ENCODE results near the gene PRLR. TPM values are rescaled to one million over a fixed set of nuclear protein-coding genes. Genes with fewer than 3 reads are reported as not detected.

PRLR gene
- total and polyA plus RNA-seq, 2 of the 13 experiments (the other 11 are each of a cell fraction or from before 2014, with no cell fraction given), result 12.2 to 13.3 TPM

DNA sequence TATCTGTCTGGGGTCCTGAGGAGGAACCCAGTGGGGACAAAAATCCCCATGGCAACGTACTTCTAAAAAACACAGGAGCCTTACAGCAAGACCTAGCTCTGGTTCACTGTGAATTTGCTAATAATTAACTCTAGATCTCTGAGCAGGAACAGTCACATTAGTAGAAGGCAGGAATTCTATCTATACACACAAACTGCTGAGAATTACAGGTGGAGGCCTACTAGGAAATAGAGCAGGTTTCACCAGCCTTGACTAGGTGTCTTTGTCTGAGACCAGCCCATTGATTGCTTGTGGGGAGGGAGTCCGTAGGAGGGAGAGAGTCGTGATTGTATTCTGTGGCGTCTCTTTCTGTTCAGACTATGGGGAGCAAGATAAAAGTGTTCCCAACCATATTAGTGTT is 44.8 kb downstream of the PRLR start (continued):
- no peak for TF ChIP-seq PLSCR1 (CRISPR knock-in tag; IDR thresholded peaks at IDR 0.05; ENCODE audit: borderline replicate concordance)
- TF ChIP-seq ZZZ3 (CRISPR knock-in tag; IDR thresholded peaks at IDR 0.05; ENCODE audit: borderline replicate concordance), result no peak
- TF ChIP-seq, protein P1, sequence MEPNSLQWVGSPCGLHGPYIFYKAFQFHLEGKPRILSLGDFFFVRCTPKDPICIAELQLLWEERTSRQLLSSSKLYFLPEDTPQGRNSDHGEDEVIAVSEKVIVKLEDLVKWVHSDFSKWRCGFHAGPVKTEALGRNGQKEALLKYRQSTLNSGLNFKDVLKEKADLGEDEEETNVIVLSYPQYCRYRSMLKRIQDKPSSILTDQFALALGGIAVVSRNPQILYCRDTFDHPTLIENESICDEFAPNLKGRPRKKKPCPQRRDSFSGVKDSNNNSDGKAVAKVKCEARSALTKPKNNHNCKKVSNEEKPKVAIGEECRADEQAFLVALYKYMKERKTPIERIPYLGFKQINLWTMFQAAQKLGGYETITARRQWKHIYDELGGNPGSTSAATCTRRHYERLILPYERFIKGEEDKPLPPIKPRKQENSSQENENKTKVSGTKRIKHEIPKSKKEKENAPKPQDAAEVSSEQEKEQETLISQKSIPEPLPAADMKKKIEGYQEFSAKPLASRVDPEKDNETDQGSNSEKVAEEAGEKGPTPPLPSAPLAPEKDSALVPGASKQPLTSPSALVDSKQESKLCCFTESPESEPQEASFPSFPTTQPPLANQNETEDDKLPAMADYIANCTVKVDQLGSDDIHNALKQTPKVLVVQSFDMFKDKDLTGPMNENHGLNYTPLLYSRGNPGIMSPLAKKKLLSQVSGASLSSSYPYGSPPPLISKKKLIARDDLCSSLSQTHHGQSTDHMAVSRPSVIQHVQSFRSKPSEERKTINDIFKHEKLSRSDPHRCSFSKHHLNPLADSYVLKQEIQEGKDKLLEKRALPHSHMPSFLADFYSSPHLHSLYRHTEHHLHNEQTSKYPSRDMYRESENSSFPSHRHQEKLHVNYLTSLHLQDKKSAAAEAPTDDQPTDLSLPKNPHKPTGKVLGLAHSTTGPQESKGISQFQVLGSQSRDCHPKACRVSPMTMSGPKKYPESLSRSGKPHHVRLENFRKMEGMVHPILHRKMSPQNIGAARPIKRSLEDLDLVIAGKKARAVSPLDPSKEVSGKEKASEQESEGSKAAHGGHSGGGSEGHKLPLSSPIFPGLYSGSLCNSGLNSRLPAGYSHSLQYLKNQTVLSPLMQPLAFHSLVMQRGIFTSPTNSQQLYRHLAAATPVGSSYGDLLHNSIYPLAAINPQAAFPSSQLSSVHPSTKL (CRISPR knock-in tag; IDR thresholded peaks at IDR 0.05), result peak; percentile 28
- TF ChIP-seq HOXD1 (CRISPR knock-in tag; IDR thresholded peaks at IDR 0.05), result no peak
- no peak for TF ChIP-seq ZNF331 (CRISPR knock-in tag; IDR thresholded peaks at IDR 0.05)
- TF ChIP-seq KAT2B (IDR thresholded peaks at IDR 0.05; ENCODE audit: borderline replicate concordance, low read depth, low read length), result no peak
- no peak for TF ChIP-seq ZHX1 (CRISPR knock-in tag; IDR thresholded peaks at IDR 0.05; ENCODE audit: low read depth)
- no peak for TF ChIP-seq SYNCRIP (IDR thresholded peaks at IDR 0.05; ENCODE audit: insufficient read depth, low read depth, low read length)
- TF ChIP-seq ZNF292 (CRISPR knock-in tag; IDR thresholded peaks at IDR 0.05; ENCODE audit: borderline replicate concordance, low read depth), result peak; percentile 31; the same call in 1 of the 2 replicates
- no peak for TF ChIP-seq RFXANK (CRISPR knock-in tag; IDR thresholded peaks at IDR 0.05)
- TF ChIP-seq MTF2 (CRISPR knock-in tag; IDR thresholded peaks at IDR 0.05; ENCODE audit: borderline replicate concordance), result no peak
- TF ChIP-seq ZNF788 (CRISPR knock-in tag; IDR thresholded peaks at IDR 0.05; ENCODE audit: borderline replicate concordance), result no peak
- TF ChIP-seq ZNF724P (CRISPR knock-in tag; IDR thresholded peaks at IDR 0.05; ENCODE audit: borderline replicate concordance), result no peak
- peak; percentile 70 for TF ChIP-seq ZFX (CRISPR knock-in tag; IDR thresholded peaks at IDR 0.05; ENCODE audit: low read depth)
- no peak for TF ChIP-seq PRPF4 (IDR thresholded peaks at IDR 0.05; ENCODE audit: low read depth, low read length, poor library complexity, severe bottlenecking)
